Measurements from ENCODE around the gene ENTPD3.

GRCh38 chr3:40445880-40446279 lies 58.9 kb downstream of the ENTPD3 start:
- TF ChIP-seq POLR2A (IDR thresholded peaks at IDR 0.05), result no peak
- TF ChIP-seq CTCF (IDR thresholded peaks at IDR 0.05 in 4 of 5, conservative IDR thresholded peaks at IDR 0.05 in 1 of 5), result no peak

Measured in gastrocnemius medialis (tissue), 4 donors.